Mucosa of rectum (tissue), 2 donors: ENCODE results near the gene MYB.

Source experiments
- H3K27ac ChIP-seq, 2 donors: one replicate each; pipeline ENCODE4 v1.7.0; 2013; ENCODE audit warnings: inconsistent platforms in 2 of 2, low read depth in 2 of 2, low read length in 2 of 2
- H3K27me3 ChIP-seq, 2 donors: one replicate each; pipeline ENCODE4 v1.7.0; 2013; ENCODE audit warnings: low read length in 2 of 2; ENCODE audit not compliant: control insufficient read depth in 2 of 2, insufficient read depth in 2 of 2
- H3K36me3 ChIP-seq, 2 donors: one replicate each; pipeline ENCODE4 v1.7.0; 2013; ENCODE audit warnings: low read length in 2 of 2; ENCODE audit not compliant: control insufficient read depth in 2 of 2, insufficient read depth in 2 of 2
- H3K4me1 ChIP-seq, 2 donors: one replicate each; pipeline ENCODE4 v1.7.0; 2013; ENCODE audit warnings: low read length in 2 of 2, mild to moderate bottlenecking in 1 of 2; ENCODE audit not compliant: control insufficient read depth in 2 of 2, insufficient read depth in 2 of 2
- H3K4me3 ChIP-seq, 2 donors: one replicate each; pipeline ENCODE4 v1.7.0; 2013; ENCODE audit warnings: low read length in 2 of 2
- H3K9ac ChIP-seq, 2 donors: one replicate each; pipeline ENCODE4 v1.7.0; 2013; ENCODE audit warnings: low read length in 2 of 2, low read depth in 1 of 2, mild to moderate bottlenecking in 1 of 2
- H3K9me3 ChIP-seq, 2 donors: one replicate each; pipeline ENCODE4 v1.7.0; 2013; ENCODE audit warnings: low read length in 2 of 2; ENCODE audit not compliant: control insufficient read depth in 2 of 2
- donor health status: healthy.
- donor health status: Normal muscosa, but diverticular disease.

The MYB gene

DNA sequence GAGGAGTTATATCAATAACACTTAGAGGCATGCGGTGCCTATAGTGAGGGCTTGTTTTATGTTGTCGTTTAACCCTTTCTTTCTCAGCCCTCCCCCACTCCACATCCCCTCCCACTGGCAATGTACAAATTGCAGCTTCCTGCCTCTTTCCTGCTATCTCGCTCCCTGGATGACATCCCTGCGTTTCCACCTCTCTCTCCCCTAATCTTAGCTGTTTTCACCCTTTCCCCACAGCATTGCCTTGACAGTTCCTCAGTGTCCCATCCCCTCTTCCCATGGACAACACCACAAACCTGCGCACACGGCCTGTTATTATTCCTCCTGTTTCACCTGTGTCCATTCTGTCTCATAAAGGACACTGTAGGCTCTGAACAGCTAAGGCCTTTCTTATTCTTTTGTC is 34.5 kb downstream of the MYB start:
- H3K4me3 ChIP-seq: no peak overlapping the region
- no peaks in the 10 kb centered on the region for H3K9me3 ChIP-seq
- H3K36me3 ChIP-seq: peaks cover 26 to 45% of the 10 kb centered on the region in 2 donors
- H3K4me1 ChIP-seq: peaks cover 0 to 2% of the 10 kb centered on the region in 2 donors
- no peak overlapping the region for H3K27ac ChIP-seq
- H3K27me3 ChIP-seq: no peaks in the 10 kb centered on the region
- H3K9ac ChIP-seq: no peak overlapping the region

DNA sequence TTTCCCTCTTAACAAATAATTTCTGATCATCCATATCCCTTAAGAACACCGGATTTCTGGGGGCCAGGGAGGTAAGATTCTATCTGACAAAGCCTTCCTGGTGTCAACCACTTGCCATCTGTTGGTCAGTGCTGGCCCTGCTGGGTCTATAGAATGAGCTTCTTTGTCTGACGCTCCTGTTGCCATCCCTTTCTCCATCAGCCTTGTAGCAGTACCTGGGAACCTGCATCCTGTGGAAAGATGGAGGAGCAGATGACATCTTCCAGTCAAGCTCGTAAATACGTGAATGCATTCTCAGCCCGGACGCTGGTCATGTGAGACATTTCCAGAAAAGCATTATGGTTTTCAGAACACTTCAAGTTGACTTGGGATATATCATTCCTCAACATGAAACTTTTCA is 36.6 kb downstream of the MYB start:
- H3K9me3 ChIP-seq: no peaks in the 10 kb centered on the region
- H3K9ac ChIP-seq: no peak overlapping the region
- H3K27me3 ChIP-seq: no peaks in the 10 kb centered on the region
- no peak overlapping the region for H3K4me3 ChIP-seq
- H3K4me1 ChIP-seq: peaks cover 0 to 2% of the 10 kb centered on the region in 2 donors
- H3K36me3 ChIP-seq: peaks cover 26 to 38% of the 10 kb centered on the region in 2 donors
- H3K27ac ChIP-seq: no peak overlapping the region

DNA sequence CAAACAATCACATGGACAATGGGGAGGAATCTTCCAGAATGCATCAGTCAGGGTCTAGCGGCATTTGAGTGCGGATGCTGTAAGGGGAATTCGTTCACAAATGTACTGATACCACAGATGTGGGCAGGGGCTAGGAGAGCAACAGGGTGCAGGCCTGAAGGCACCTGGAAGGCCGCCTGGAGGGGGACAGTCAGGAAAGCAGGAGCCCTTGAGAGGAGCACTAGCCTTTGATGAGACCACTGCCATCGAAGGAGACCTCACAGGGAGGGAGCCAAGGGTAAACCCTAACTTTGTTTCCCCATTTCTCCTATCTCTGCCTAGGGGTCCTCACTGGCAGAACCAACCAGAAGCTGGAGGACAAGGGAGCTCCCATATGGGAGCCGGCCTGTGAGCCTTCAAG is 38.2 kb downstream of the MYB start:
- Histone ChIP-seq H3K4me1 (peaks cover 4 to 9% of the 10 kb centered on the region in 2 donors), H3K9me3 (no peaks in the 10 kb centered on the region), H3K9ac (no peak overlapping the region), H3K27me3 (no peaks in the 10 kb centered on the region), H3K36me3 (peaks cover 26 to 36% of the 10 kb centered on the region in 2 donors), H3K4me3 (no peak overlapping the region), H3K27ac (no peak overlapping the region)

DNA sequence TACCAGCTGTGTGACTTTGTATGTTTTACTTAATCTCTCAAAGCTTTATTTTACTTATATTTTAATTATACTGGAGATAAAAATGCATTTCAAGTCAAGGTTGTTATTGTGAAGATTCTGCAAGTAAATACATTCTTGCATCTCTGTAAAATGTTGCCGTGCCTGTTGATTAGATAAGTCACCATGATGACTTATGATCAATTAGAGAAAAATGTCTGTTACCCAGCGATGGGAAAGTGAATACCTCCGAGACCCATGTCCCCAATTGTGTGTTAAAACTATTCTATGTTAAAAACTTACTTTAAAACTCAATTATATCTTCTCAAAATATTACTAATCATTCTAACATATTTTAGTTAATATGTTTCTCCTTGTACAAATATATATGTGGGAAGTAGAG is 39.9 kb downstream of the MYB start:
- H3K9ac ChIP-seq: no peak overlapping the region
- no peaks in the 10 kb centered on the region for H3K9me3 ChIP-seq
- H3K4me3 ChIP-seq: no peak overlapping the region
- H3K27me3 ChIP-seq: no peaks in the 10 kb centered on the region
- no peak overlapping the region for H3K27ac ChIP-seq
- peaks cover 5 to 11% of the 10 kb centered on the region in 2 donors for H3K4me1 ChIP-seq
- peaks cover 20 to 25% of the 10 kb centered on the region in 2 donors for H3K36me3 ChIP-seq

DNA sequence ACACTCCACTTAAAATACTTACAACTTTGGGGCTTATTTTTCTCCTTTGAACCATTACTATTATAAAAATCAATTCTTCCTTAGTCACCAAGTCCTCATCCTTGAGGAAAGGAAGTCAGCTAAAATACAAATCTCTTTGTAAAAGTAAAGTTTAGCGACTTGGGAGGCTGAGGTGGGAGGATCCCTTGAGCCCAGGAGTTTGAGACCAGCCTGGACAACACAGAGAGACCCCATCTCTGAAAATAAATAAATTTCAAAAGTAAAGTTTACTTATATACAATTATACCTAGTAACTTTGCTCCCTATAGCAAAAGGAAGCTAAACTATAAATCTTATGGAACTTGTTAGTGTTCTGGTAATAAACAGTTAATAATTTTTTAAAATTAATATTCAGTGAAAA is 40.4 kb downstream of the MYB start:
- peaks cover 20 to 23% of the 10 kb centered on the region in 2 donors for H3K36me3 ChIP-seq
- no peak overlapping the region for H3K9ac ChIP-seq
- no peaks in the 10 kb centered on the region for H3K27me3 ChIP-seq
- H3K4me3 ChIP-seq: no peak overlapping the region
- no peak overlapping the region for H3K27ac ChIP-seq
- H3K9me3 ChIP-seq: no peaks in the 10 kb centered on the region
- peaks cover 5 to 11% of the 10 kb centered on the region in 2 donors for H3K4me1 ChIP-seq

DNA sequence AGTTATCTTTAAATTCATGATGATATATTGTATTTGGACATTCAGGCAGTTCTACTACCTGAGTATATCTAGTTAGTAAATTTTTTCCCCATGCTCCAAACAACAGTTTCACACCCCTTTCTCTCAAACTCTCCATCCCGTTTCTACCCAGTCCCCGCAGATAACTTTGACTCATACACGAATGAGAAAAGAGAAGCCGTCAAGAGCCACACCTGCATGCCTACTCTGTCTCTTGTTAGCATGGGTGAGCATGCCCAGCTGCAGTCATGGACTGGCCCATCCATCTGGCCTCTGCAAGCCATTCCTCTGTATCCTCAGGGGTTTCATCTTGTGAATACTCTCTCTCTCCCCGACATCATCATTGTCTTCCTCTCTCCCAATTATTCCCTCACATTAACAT is 41.5 kb downstream of the MYB start:
- Histone ChIP-seq H3K27me3 (no peaks in the 10 kb centered on the region), H3K4me1 (peaks cover 5 to 11% of the 10 kb centered on the region in 2 donors), H3K9ac (no peak overlapping the region), H3K27ac (no peak overlapping the region), H3K4me3 (no peak overlapping the region), H3K36me3 (peaks cover 18 to 19% of the 10 kb centered on the region in 2 donors), H3K9me3 (no peaks in the 10 kb centered on the region)

DNA sequence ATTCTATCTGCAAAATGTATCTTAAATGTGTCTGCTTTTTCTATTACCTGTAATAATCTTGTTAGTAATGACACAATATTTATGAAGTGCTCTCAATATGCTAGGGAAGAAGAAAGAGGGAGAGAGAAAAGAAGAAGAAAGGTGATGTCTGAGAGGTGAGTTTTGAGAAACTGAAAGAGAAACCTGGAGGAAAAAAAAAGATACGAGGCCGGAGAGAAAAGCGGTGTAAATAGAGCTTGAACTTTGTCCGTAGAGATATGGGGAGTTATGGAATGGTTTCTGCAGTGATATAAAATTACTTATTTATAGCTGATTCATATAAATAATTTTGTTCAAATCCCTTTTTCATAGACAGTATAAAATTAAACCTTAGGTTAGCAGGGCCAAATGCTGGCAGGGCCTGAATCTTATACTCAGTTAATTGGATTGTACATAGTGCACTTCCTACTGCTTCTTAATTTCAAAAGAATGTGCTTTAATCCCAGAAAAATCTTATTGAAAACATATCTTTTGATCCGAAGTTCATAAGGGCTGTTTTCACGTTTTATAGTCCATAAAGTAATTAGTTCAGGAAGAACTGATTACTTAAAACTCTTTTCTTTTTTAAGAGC is 43.0 kb downstream of the MYB start:
- H3K9ac ChIP-seq: peak overlapping the region in 1 of 2 donors; percentile 47

DNA sequence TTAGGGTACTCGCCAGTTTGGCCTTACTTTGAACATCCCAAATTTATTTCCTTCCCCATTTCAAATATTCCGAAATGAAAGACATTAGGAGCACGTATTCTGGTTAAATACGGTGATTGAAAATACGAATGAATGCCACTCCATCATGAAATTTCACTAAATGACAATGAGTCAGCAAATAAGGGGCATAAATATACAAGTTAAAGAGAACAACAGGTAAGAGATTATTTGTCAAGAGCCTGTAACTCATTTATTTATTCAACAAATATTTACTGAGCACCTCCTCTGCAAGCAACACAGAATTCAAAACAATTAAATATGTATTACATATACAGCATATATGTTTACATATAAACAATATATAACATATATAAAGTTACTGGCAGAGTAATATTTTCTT is 44.8 kb downstream of the MYB start:
- H3K27me3 ChIP-seq: no peaks in the 10 kb centered on the region
- no peak overlapping the region for H3K4me3 ChIP-seq
- H3K9ac ChIP-seq: no peak overlapping the region
- H3K36me3 ChIP-seq: no peaks in the 10 kb centered on the region
- no peak overlapping the region for H3K27ac ChIP-seq
- no peaks in the 10 kb centered on the region for H3K9me3 ChIP-seq
- H3K4me1 ChIP-seq: peaks cover 6 to 11% of the 10 kb centered on the region in 2 donors

More for the DNA sequence above, 43.0 kb downstream of the MYB start:
- peak overlapping the region in 1 of 2 donors; percentile 37 for H3K27ac ChIP-seq
- H3K4me3 ChIP-seq: peak overlapping the region in 1 of 2 donors; percentile 23
- H3K9me3 ChIP-seq: no peaks in the 10 kb centered on the region
- no peaks in the 10 kb centered on the region for H3K27me3 ChIP-seq
- H3K36me3 ChIP-seq: peaks cover 10 to 12% of the 10 kb centered on the region in 2 donors
- H3K4me1 ChIP-seq: peaks cover 5 to 11% of the 10 kb centered on the region in 2 donors

DNA sequence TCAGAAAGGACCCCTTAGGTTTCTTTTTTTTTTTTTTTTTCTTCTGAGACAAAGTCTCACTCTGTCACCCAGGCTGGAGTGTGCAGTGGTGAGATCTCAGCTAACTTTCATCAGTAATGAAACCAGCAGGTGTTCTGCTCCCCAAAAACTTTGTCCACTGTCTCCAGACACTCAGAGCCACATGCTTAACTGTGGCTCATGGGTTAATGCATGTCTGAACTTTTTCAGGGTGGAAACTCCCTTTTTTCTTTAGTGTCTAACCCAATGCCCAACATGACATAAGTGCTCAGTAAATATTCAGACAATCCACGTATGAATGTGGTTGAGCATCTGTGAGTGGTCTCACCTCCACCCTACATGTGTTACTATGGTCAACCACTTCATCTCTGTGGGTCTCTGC is 45.4 kb downstream of the MYB start:
- Histone ChIP-seq H3K36me3 (no peaks in the 10 kb centered on the region), H3K9ac (no peak overlapping the region), H3K27ac (no peak overlapping the region), H3K4me3 (no peak overlapping the region), H3K27me3 (no peaks in the 10 kb centered on the region), H3K4me1 (peaks cover 7 to 11% of the 10 kb centered on the region in 2 donors), H3K9me3 (no peaks in the 10 kb centered on the region)

DNA sequence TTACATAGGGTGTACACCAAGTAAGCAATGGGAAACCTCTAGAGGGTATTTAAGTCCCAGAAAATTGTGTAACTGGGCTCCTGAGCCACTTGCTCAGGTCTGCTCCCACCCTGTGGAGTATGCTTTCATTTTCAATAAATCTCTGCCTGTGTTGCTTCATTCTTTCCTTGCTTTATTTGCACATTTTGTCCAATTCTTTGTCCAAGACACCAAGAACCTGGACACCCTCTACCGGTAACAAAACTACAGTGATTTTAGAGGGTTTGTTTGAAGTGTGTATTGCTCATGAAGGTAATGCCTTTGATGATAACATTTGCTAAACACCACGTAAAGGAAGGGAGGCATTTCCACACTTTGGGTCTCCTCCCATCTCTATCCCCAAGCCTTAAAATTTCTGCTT is 46.2 kb downstream of the MYB start:
- H3K27ac ChIP-seq: no peak overlapping the region
- no peaks in the 10 kb centered on the region for H3K27me3 ChIP-seq
- no peak overlapping the region for H3K9ac ChIP-seq
- H3K4me1 ChIP-seq: peaks cover 7 to 11% of the 10 kb centered on the region in 2 donors
- no peaks in the 10 kb centered on the region for H3K36me3 ChIP-seq
- no peaks in the 10 kb centered on the region for H3K9me3 ChIP-seq
- H3K4me3 ChIP-seq: no peak overlapping the region
